ENCODE data around the gene MRTO4.
A peak's percentile ranks its signal among the peaks of the same experiment; 100 is the strongest.
"Not testable (repeated sequence)": the region's sequence is repeated elsewhere in the genome, so short reads cannot be mapped to it uniquely, and the experiment has no call there.

MRTO4 gene

GRCh38 chr1:19251305-19252196 is at the start of gene MRTO4, which contains the start of gene EMC1:
Gene MRTO4, plus strand, starts transcription at chr1:19251805. Its CDS starts 31 bp downstream, at chr1:19251836.
Gene EMC1, minus strand, starts transcription at chr1:19251524. Its CDS starts 15 bp downstream, at chr1:19251509.
- peak; percentile 98 for DNase-seq

- DNase-seq, result no peak
These were observed 49.2 kb upstream of the MRTO4 start for GRCh38 chr1:19202396-19202795.

- DNase-seq, result no peak
These were observed 48.2 kb upstream of the MRTO4 start for GRCh38 chr1:19203440-19203839.

GRCh38 chr1:19204446-19205266 is 46.9 kb upstream of the MRTO4 start:
- DNase-seq, result no peak

- no peak for DNase-seq
These were observed 46.2 kb upstream of the MRTO4 start for GRCh38 chr1:19205403-19205802.

- DNase-seq, result no peak
These were observed 45.8 kb upstream of the MRTO4 start for GRCh38 chr1:19205845-19206244.

- DNase-seq, result no peak
These were observed 44.7 kb upstream of the MRTO4 start for GRCh38 chr1:19206947-19207346.

GRCh38 chr1:19208710-19209438 is 42.7 kb upstream of the MRTO4 start:
- no peak for DNase-seq

GRCh38 chr1:19209439-19209989 is 42.1 kb upstream of the MRTO4 start:
- no peak for DNase-seq

GRCh38 chr1:19209990-19210771 is 41.4 kb upstream of the MRTO4 start, which contains the start of gene UBR4:
Gene UBR4, minus strand, starts transcription at chr1:19210266. Its CDS starts 18 bp downstream, at chr1:19210248.
- DNase-seq, result peak; percentile 99

- no peak for DNase-seq
These were observed 40.6 kb upstream of the MRTO4 start for GRCh38 chr1:19210772-19211549.

- DNase-seq, result no peak
These were observed 39.4 kb upstream of the MRTO4 start for GRCh38 chr1:19212167-19212566.

- no peak for DNase-seq
These were observed 38.0 kb upstream of the MRTO4 start for GRCh38 chr1:19213580-19213979.

- not testable (repeated sequence) for DNase-seq
These were observed 35.0 kb upstream of the MRTO4 start for GRCh38 chr1:19216585-19216984.

GRCh38 chr1:19219451-19219850 is 32.2 kb upstream of the MRTO4 start:
- DNase-seq, result no peak

GRCh38 chr1:19220080-19220846 is 31.3 kb upstream of the MRTO4 start:
- no peak for DNase-seq

- DNase-seq, result no peak
These were observed 30.6 kb upstream of the MRTO4 start for GRCh38 chr1:19220991-19221390.

- no peak for DNase-seq
These were observed 29.0 kb upstream of the MRTO4 start for GRCh38 chr1:19222573-19222972.

GRCh38 chr1:19222979-19223824 is 28.4 kb upstream of the MRTO4 start:
- DNase-seq, result no peak
